GM12891 (cell line): Measurements from ENCODE around the gene ATP1B3.

ENCODE experiments used
- POLR2A ChIP-seq: IDR thresholded peaks from 2 replicates; pipeline ENCODE4 v1.6.1; 2011; ENCODE audit warnings: low read depth, low read length, control low read depth
- POLR2AphosphoS5 ChIP-seq: IDR thresholded peaks from 2 replicates; pipeline ENCODE4 v1.6.1; 2011; ENCODE audit warnings: low read depth, low read length, control low read depth
- SPI1 ChIP-seq: IDR thresholded peaks from 2 replicates; pipeline ENCODE4 v1.6.1; 2011; ENCODE audit warnings: low read depth, low read length, control low read depth
- TAF1 ChIP-seq: IDR thresholded peaks from 2 replicates; pipeline ENCODE4 v1.6.1; 2011; ENCODE audit warnings: low read depth, low read length, control low read depth

DNA sequence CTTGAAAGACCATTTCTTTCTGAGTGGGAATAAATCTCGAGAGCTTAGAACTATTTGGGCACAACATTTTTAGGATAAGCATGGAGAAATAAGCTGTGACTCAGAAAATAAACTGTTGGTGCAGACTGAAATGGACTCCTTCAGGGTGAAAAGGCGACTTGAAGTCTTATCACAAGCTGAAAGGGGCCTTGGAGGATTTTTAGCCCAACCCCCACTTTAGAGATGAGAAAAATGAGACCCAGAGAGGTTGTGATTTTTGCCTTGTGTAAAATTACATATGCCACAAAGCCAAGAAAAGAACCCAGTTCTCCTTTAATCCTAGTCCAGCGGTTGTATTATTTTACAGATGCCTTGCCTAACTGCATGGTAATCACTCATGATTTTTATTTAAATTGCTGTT is 1.5 kb downstream of the ATP1B3 start:
- TF ChIP-seq POLR2A (no peak), POLR2AphosphoS5 (no peak), TAF1 (no peak), SPI1 (no peak)
